HEK293 (cell line): Measurements from ENCODE around the gene CADM4.

ENCODE experiments used
- GLI4 ChIP-seq: fragments of 450-650 bp; formaldehyde crosslinking; IDR thresholded peaks from 2 replicates; pipeline ENCODE4 v1.5.1; 2016; ENCODE audit warnings: missing biosample characterization, missing genetic modification characterization
- PATZ1 ChIP-seq: fragments of 450-650 bp; formaldehyde crosslinking; IDR thresholded peaks from 2 replicates; pipeline ENCODE4 v1.5.1; 2016; ENCODE audit warnings: missing biosample characterization, missing genetic modification characterization
- PRDM2 ChIP-seq: fragments of 450-650 bp; formaldehyde crosslinking; IDR thresholded peaks from 2 replicates; pipeline ENCODE4 v1.5.1; 2016; ENCODE audit warnings: missing biosample characterization, missing genetic modification characterization, borderline replicate concordance
- ZBTB11 ChIP-seq: fragments of 450-650 bp; formaldehyde crosslinking; conservative IDR thresholded peaks from 2 replicates; pipeline ENCODE4 v1.5.1; 2016; ENCODE audit warnings: low read depth, missing biosample characterization, missing genetic modification characterization
- ZBTB6 ChIP-seq: fragments of 450-650 bp; formaldehyde crosslinking; IDR thresholded peaks from 2 replicates; pipeline ENCODE4 v1.5.1; 2017; ENCODE audit warnings: missing biosample characterization, missing genetic modification characterization
- ZBTB8A ChIP-seq: fragments of 450-650 bp; formaldehyde crosslinking; IDR thresholded peaks from 2 replicates; pipeline ENCODE4 v1.5.1; 2016; ENCODE audit warnings: missing biosample characterization, missing genetic modification characterization
- ZFP37 ChIP-seq: fragments of 450-650 bp; formaldehyde crosslinking; IDR thresholded peaks from 2 replicates; pipeline ENCODE4 v1.5.1; 2016; ENCODE audit warnings: missing biosample characterization, missing genetic modification characterization
- ZFP69B ChIP-seq: fragments of 450-650 bp; formaldehyde crosslinking; IDR thresholded peaks from 2 replicates; pipeline ENCODE4 v1.5.1; 2016; ENCODE audit warnings: missing biosample characterization, missing genetic modification characterization
- ZNF114 ChIP-seq: fragments of 450-650 bp; formaldehyde crosslinking; IDR thresholded peaks from 2 replicates; pipeline ENCODE4 v1.5.0; 2017; ENCODE audit warnings: missing biosample characterization, missing genetic modification characterization
- ZNF146 ChIP-seq: fragments of 450-650 bp; formaldehyde crosslinking; IDR thresholded peaks from 2 replicates; pipeline ENCODE4 v1.5.1; 2016; ENCODE audit warnings: missing biosample characterization, missing genetic modification characterization
- ZNF302 ChIP-seq: fragments of 450-650 bp; formaldehyde crosslinking; IDR thresholded peaks from 2 replicates; pipeline ENCODE4 v1.5.1; 2016; ENCODE audit warnings: missing biosample characterization, missing genetic modification characterization, low read depth
- ZNF350 ChIP-seq: fragments of 450-650 bp; formaldehyde crosslinking; IDR thresholded peaks from 2 replicates; pipeline ENCODE4 v1.5.0; 2017; ENCODE audit warnings: missing biosample characterization, mild to moderate bottlenecking, missing genetic modification characterization
- ZNF394 ChIP-seq: fragments of 450-650 bp; formaldehyde crosslinking; IDR thresholded peaks from 2 replicates; pipeline ENCODE4 v1.5.1; 2016; ENCODE audit warnings: missing biosample characterization, missing genetic modification characterization, mild to moderate bottlenecking, moderate library complexity, borderline replicate concordance
- ZNF518A ChIP-seq: fragments of 450-650 bp; formaldehyde crosslinking; conservative IDR thresholded peaks from 2 replicates; pipeline ENCODE4 v1.5.1; 2016; ENCODE audit warnings: low read depth, missing biosample characterization, missing genetic modification characterization
- ZNF561 ChIP-seq: fragments of 450-650 bp; IDR thresholded peaks from 2 replicates; pipeline ENCODE4 v1.5.1; 2018; ENCODE audit warnings: missing biosample characterization, missing genetic modification characterization, borderline replicate concordance
- ZNF585B ChIP-seq: fragments of 450-650 bp; formaldehyde crosslinking; IDR thresholded peaks from 2 replicates; pipeline ENCODE4 v1.5.1; 2016; ENCODE audit warnings: missing biosample characterization, missing genetic modification characterization
- ZNF600 ChIP-seq: fragments of 450-650 bp; formaldehyde crosslinking; IDR thresholded peaks from 2 replicates; pipeline ENCODE4 v1.5.1; 2016; ENCODE audit warnings: missing biosample characterization, missing genetic modification characterization
- ZNF629 ChIP-seq: fragments of 450-650 bp; formaldehyde crosslinking; IDR thresholded peaks from 2 replicates; pipeline ENCODE4 v1.5.1; 2017; ENCODE audit warnings: missing biosample characterization, missing genetic modification characterization
- ZNF660 ChIP-seq: fragments of 450-650 bp; IDR thresholded peaks from 2 replicates; pipeline ENCODE4 v1.5.1; 2018; ENCODE audit warnings: missing biosample characterization, mild to moderate bottlenecking, missing genetic modification characterization
- ZNF664 ChIP-seq: fragments of 450-650 bp; formaldehyde crosslinking; IDR thresholded peaks from 2 replicates; pipeline ENCODE4 v1.5.1; 2016; ENCODE audit warnings: missing biosample characterization, missing genetic modification characterization
- ZNF670 ChIP-seq: fragments of 450-650 bp; formaldehyde crosslinking; IDR thresholded peaks from 2 replicates; pipeline ENCODE4 v1.5.1; 2016; ENCODE audit warnings: missing biosample characterization, missing genetic modification characterization, low read depth

CADM4 gene

GRCh38 chr19:43651758-43652545, 12.3 kb upstream of the CADM4 start (continued):
- TF ChIP-seq ZFP69B (no peak), ZNF114 (no peak), ZBTB11 (no peak; the same call in 1 of the 2 replicates), ZNF600 (tag by site-specific recombination) (peak; percentile 91), ZFP37 (tag by site-specific recombination) (peak; percentile 84), ZNF664 (tag by site-specific recombination) (no peak), ZNF629 (peak; percentile 35; the same call in 1 of the 2 replicates), ZNF350 (no peak), ZNF394 (peak; percentile 53; the same call in 1 of the 2 replicates), PATZ1 (tag by site-specific recombination) (peak; percentile 80), ZBTB6 (peak; percentile 50; the same call in 1 of the 2 replicates), ZNF302 (tag by site-specific recombination) (no peak), ZNF518A (tag by site-specific recombination) (0 out of 2 replicates have a peak, but pooled peaks have one; percentile 13), ZNF585B (tag by site-specific recombination) (no peak), ZNF660 (tag by site-specific recombination) (peak; percentile 89), ZBTB8A (tag by site-specific recombination) (peak; percentile 21; the same call in 1 of the 2 replicates), ZNF670 (tag by site-specific recombination) (no peak), ZNF561 (peak; percentile 89), GLI4 (tag by site-specific recombination) (no peak), PRDM2 (tag by site-specific recombination) (no peak), ZNF146 (tag by site-specific recombination) (no peak)
